HG03571 (cell line): ENCODE data around the gene SHROOM3.

Experiments
- ATAC-seq: cut with Tn5 transposase; IDR thresholded peaks from one replicate; pipeline ENCODE4 v1.9.1; 2021; ENCODE audit not compliant: unreplicated experiment

The SHROOM3 gene

GRCh38 chr4:76616526-76616925 is 181.5 kb downstream of the SHROOM3 start:
- ATAC-seq: no peak

- ATAC-seq: no peak
These were observed 185.9 kb downstream of the SHROOM3 start for GRCh38 chr4:76620723-76621468.

DNA sequence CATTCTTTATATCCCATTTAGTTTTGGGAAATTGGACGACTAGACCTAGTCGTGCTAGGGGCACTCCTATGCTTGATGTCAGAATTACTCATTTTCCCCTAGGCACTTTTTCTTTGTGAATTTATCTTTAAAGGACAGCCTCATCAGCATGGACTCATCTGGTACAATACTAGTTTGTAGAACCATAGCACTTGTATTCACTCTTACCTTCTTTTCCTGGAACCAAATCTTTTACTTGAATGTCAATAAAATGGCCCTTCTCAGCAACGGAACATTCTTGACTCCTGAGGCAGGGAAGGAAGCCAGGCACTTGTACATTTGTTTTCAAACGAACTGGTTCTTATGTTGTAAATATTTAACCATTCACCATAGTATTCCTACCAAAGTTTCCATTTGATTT is 187.1 kb downstream of the SHROOM3 start:
- no peak for ATAC-seq

- ATAC-seq: no peak
These were observed 187.7 kb downstream of the SHROOM3 start for GRCh38 chr4:76622717-76623116.

GRCh38 chr4:76623217-76624045 is 188.4 kb downstream of the SHROOM3 start:
- no peak for ATAC-seq

DNA sequence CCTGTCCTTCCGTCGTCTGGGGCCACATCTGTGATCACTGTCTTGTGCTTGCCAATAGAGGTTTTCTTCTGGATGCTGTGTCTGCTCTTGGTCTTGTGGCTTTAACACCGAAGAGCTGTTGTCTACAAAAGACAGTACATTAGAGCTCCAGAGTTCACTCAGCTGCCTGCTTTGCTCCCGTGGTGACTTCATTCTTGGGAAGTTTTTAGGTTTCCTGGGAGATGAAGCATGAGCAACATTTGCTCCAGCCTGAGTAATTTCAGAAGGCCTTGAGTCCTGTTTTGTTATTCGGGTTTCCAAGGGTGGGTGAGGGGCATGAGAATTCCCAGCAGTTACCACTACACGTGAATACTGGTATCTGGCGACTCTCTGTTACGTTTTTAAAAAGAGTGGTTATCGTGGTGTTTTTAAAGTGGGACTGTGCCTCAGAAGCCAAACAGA is 189.2 kb downstream of the SHROOM3 start:
- ATAC-seq: no peak

- no peak for ATAC-seq
These were observed 190.1 kb downstream of the SHROOM3 start for GRCh38 chr4:76624931-76625715.

GRCh38 chr4:76626686-76627465 is 191.8 kb downstream of the SHROOM3 start:
- no peak for ATAC-seq

GRCh38 chr4:76628251-76628650 is 193.2 kb downstream of the SHROOM3 start:
- no peak for ATAC-seq

DNA sequence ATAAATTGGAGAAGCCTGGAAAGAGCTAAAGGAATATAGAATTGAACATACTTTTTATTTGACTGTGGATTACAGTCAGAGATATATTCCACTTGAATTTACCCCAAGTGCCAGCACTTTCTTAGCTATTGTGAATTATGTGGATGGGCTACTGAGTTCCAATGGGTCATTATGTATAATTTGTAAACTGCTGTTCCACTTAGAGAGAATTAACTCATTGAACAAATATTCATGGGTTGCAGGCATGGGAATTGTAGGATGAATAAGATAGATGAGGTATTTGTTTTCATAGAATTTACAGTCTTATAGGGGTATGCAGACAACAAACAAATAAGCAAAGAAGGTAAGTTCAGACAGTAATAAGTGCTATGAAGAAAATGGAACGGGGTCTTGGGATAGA is 195.7 kb downstream of the SHROOM3 start:
- ATAC-seq: no peak

- no peak for ATAC-seq
These were observed 199.2 kb downstream of the SHROOM3 start for GRCh38 chr4:76634220-76634619.

GRCh38 chr4:76637712-76638361 is 202.8 kb downstream of the SHROOM3 start:
- no peak for ATAC-seq

GRCh38 chr4:76639288-76639687 is 204.3 kb downstream of the SHROOM3 start:
- ATAC-seq: no peak

GRCh38 chr4:76640353-76640910 is 205.4 kb downstream of the SHROOM3 start:
- no peak for ATAC-seq

GRCh38 chr4:76641351-76641750 is 206.3 kb downstream of the SHROOM3 start:
- ATAC-seq: no peak

GRCh38 chr4:76641758-76642157 is 206.7 kb downstream of the SHROOM3 start:
- ATAC-seq: no peak

- no peak for ATAC-seq
These were observed 209.9 kb downstream of the SHROOM3 start for GRCh38 chr4:76644831-76645485.

- ATAC-seq: no peak
These were observed 214.1 kb downstream of the SHROOM3 start for GRCh38 chr4:76649086-76649485.

DNA sequence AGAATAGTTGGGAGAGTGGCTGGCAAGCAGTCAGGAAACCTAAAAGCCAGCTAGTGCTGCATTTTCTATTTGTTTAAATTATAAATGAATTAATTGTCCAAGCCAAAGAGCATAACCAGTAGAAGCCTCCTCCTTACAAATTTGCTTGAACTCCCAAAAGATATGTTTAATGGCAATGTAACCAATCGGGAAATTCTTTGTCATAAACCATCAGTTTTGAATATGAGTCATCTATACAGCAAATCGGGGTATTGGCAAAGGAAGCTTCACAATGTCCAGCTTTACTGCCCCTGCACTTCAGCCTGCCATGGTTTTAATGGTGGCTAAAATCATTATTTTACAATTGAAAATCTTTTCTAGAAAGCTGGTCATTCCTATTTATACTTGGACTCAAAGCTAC is 216.6 kb downstream of the SHROOM3 start:
- ATAC-seq: no peak
